ENCODE measurements around the gene ZC3H6.

- TF ChIP-seq CTCF (conservative IDR thresholded peaks at IDR 0.05; ENCODE audit: low read length) (no peak), EZH2phosphoT487 (IDR thresholded peaks at IDR 0.05; ENCODE audit: borderline replicate concordance) (no peak)
These were observed 29.7 kb downstream of the ZC3H6 start for GRCh38 chr2:112305132-112305531.
